ENCODE data around the gene FBXO48. TPM values are rescaled to one million over a fixed set of nuclear protein-coding genes. Genes with fewer than 3 reads are reported as not detected.

Gene FBXO48
- polyA plus RNA-seq, 1 donor (not counting 4 experiments of a cell fraction or from before 2014, with no cell fraction given) = 1.9 TPM

GRCh38 chr2:68417926-68418325, 49.2 kb downstream of the FBXO48 start:
- DNase-seq (ENCODE audit: low read depth, low spot score) (no peak), FAIRE-seq (no peak)
- Histone ChIP-seq H4K20me1 (ENCODE audit: control insufficient read depth, extremely low read depth, insufficient read depth, low read length) (no peaks in the 10 kb centered on the region), H3K27ac (ENCODE audit: control insufficient read depth, insufficient read depth, low read length) (no peak overlapping the region), H3K27me3 (ENCODE audit: control insufficient read depth, extremely low read depth, insufficient read depth, low read length) (no peaks in the 10 kb centered on the region), H3K9me1 (ENCODE audit: control insufficient read depth, extremely low read depth, insufficient read depth, low read length) (no peaks in the 10 kb centered on the region), H2AFZ (ENCODE audit: control insufficient read depth, low read length) (no peak overlapping the region), H3K79me2 (ENCODE audit: control insufficient read depth, insufficient read depth, low read length) (no peaks in the 10 kb centered on the region), H3K4me2 (ENCODE audit: control insufficient read depth, extremely low read depth, insufficient read depth, low read depth, low read length) (no peak overlapping the region), H3K9ac (ENCODE audit: control insufficient read depth, extremely low read depth, insufficient read depth, low read length) (no peak overlapping the region), H3K36me3 (ENCODE audit: control insufficient read depth in 2 of 2, extremely low read depth in 1 of 2, insufficient read depth in 2 of 2, low read length in 2 of 2) (no peaks in the 10 kb centered on the region), H3K4me3 (ENCODE audit: control insufficient read depth in 2 of 3, extremely low read depth in 1 of 3, insufficient read depth in 2 of 3, low read depth in 1 of 3, low read length in 3 of 3) (no peak overlapping the region), H3K9me3 (ENCODE audit: control insufficient read depth, low read depth, low read length) (no peaks in the 10 kb centered on the region), H3K4me1 (ENCODE audit: control insufficient read depth, extremely low read depth, insufficient read depth, low read length) (no peaks in the 10 kb centered on the region)
- dilution Hi-C loops (cut with MboI; ENCODE audit: extremely low pct_ligation_motif_present, low sequenced_read_pairs) = no loop called here
- TF ChIP-seq, protein P1, sequence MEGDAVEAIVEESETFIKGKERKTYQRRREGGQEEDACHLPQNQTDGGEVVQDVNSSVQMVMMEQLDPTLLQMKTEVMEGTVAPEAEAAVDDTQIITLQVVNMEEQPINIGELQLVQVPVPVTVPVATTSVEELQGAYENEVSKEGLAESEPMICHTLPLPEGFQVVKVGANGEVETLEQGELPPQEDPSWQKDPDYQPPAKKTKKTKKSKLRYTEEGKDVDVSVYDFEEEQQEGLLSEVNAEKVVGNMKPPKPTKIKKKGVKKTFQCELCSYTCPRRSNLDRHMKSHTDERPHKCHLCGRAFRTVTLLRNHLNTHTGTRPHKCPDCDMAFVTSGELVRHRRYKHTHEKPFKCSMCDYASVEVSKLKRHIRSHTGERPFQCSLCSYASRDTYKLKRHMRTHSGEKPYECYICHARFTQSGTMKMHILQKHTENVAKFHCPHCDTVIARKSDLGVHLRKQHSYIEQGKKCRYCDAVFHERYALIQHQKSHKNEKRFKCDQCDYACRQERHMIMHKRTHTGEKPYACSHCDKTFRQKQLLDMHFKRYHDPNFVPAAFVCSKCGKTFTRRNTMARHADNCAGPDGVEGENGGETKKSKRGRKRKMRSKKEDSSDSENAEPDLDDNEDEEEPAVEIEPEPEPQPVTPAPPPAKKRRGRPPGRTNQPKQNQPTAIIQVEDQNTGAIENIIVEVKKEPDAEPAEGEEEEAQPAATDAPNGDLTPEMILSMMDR (optimal IDR thresholded peaks at IDR 0.05 in 1 of 3, IDR thresholded peaks at IDR 0.05 in 1 of 3, conservative IDR thresholded peaks at IDR 0.05 in 1 of 3; ENCODE audit: extremely low read depth in 1 of 3, insufficient read depth in 2 of 3, low read length in 3 of 3) = no peak
- no peak for TF ChIP-seq EZH2 (IDR thresholded peaks at IDR 0.05; ENCODE audit: low read length)

DNA sequence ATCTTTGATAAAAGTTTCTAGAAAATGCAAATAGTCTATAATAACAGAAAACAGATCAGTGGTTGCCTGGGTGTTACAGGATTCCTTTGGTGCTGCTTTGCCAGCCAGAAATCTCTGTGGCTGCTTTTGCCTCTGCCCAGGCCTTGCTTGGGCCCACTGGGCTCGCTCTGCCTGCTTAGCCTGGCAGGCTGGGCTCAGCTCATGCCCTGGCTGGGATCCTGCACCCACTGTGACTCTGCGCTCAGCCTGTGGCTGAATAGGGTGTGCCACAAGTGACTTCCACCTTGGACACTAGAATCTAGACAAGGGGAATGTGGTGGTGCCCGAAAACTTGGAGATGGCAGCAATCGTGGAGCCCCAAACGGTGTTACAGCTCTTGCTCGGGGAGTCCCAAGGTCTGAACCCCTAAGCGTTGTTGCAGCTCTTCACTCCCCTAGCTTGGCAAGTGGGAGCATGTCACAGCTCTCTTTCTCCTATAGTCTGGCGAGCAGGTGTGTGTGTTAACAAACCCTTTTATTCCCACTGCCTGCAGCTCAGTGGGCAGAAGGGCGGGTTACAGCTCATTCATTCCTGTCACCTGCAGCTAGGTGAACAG, 50.9 kb downstream of the FBXO48 start:
- no peak overlapping the region for H2AFZ ChIP-seq (ENCODE audit: control insufficient read depth, low read length)
- FAIRE-seq = no peak
- no peaks in the 10 kb centered on the region for H3K79me2 ChIP-seq (ENCODE audit: control insufficient read depth, insufficient read depth, low read length)
- TF ChIP-seq, protein P1 (optimal IDR thresholded peaks at IDR 0.05 in 1 of 3, IDR thresholded peaks at IDR 0.05 in 1 of 3, conservative IDR thresholded peaks at IDR 0.05 in 1 of 3; ENCODE audit: extremely low read depth in 1 of 3, insufficient read depth in 2 of 3, low read length in 3 of 3) = no peak
- no peak for TF ChIP-seq EZH2 (IDR thresholded peaks at IDR 0.05; ENCODE audit: low read length)
- H3K4me2 ChIP-seq (ENCODE audit: control insufficient read depth, extremely low read depth, insufficient read depth, low read depth, low read length) = no peak overlapping the region
- no peak overlapping the region for H3K4me3 ChIP-seq (ENCODE audit: control insufficient read depth in 2 of 3, extremely low read depth in 1 of 3, insufficient read depth in 2 of 3, low read depth in 1 of 3, low read length in 3 of 3)
- no peaks in the 10 kb centered on the region for H4K20me1 ChIP-seq (ENCODE audit: control insufficient read depth, extremely low read depth, insufficient read depth, low read length)
- H3K27me3 ChIP-seq (ENCODE audit: control insufficient read depth, extremely low read depth, insufficient read depth, low read length) = no peaks in the 10 kb centered on the region
- H3K9me3 ChIP-seq (ENCODE audit: control insufficient read depth, low read depth, low read length) = no peaks in the 10 kb centered on the region
- DNase-seq (ENCODE audit: low read depth, low spot score) = no peak
- H3K9me1 ChIP-seq (ENCODE audit: control insufficient read depth, extremely low read depth, insufficient read depth, low read length) = no peaks in the 10 kb centered on the region
- dilution Hi-C loops (cut with MboI; ENCODE audit: extremely low pct_ligation_motif_present, low sequenced_read_pairs) = no loop called here
- H3K27ac ChIP-seq (ENCODE audit: control insufficient read depth, insufficient read depth, low read length) = no peak overlapping the region
- H3K36me3 ChIP-seq (ENCODE audit: control insufficient read depth in 2 of 2, extremely low read depth in 1 of 2, insufficient read depth in 2 of 2, low read length in 2 of 2) = no peaks in the 10 kb centered on the region
- H3K4me1 ChIP-seq (ENCODE audit: control insufficient read depth, extremely low read depth, insufficient read depth, low read length) = no peaks in the 10 kb centered on the region
- no peak overlapping the region for H3K9ac ChIP-seq (ENCODE audit: control insufficient read depth, extremely low read depth, insufficient read depth, low read length)
